HG02571 (cell line): ENCODE data around the gene SLC25A3.
"Not testable (repeated sequence)": the region's sequence is repeated elsewhere in the genome, so short reads cannot be mapped to it uniquely, and the experiment has no call there.

Experiments used
- ATAC-seq: cut with Tn5 transposase; IDR thresholded peaks from one replicate; pipeline ENCODE4 v1.9.1; 2021; ENCODE audit warnings: mild to moderate bottlenecking, moderate library complexity; ENCODE audit not compliant: unreplicated experiment

Gene SLC25A3

DNA sequence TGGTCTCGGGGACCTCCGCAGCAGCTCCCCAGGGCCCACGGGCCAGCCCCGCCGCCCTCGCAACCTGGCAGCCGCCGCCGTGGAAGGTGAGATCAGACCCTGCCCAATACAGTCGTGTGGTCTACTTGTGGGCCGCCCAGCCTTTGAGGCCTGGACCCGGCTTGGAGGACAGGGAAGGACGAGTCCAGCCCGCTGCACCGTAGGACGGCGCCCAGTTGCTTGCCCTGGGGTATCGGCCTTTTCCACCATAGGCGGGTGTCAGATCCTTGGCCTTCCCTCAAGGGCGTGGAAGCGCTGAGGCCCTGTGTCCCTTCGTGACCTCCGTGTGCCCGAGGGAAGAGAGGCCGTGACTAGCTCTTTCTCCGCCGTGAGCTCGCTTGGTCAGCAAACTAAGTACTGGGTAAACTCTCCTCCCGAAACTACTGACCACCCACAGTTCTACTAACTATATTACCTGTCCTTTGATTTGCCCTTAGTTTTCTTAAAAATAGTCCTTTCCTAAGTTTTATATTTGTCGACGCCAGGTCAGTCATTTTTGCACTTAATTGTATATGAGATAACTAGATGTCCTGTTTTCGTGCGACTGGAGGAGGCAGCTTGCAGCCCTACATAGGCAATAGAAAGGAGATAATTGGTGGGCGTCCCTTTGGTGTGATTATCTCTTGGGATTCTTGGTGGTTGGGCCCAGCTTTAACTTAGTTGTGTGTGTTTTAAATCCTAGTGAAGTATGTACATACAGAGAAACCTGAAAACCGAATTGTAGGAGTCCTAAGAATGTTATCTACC is 757 bp downstream of the SLC25A3 start:
- no peak for ATAC-seq

DNA sequence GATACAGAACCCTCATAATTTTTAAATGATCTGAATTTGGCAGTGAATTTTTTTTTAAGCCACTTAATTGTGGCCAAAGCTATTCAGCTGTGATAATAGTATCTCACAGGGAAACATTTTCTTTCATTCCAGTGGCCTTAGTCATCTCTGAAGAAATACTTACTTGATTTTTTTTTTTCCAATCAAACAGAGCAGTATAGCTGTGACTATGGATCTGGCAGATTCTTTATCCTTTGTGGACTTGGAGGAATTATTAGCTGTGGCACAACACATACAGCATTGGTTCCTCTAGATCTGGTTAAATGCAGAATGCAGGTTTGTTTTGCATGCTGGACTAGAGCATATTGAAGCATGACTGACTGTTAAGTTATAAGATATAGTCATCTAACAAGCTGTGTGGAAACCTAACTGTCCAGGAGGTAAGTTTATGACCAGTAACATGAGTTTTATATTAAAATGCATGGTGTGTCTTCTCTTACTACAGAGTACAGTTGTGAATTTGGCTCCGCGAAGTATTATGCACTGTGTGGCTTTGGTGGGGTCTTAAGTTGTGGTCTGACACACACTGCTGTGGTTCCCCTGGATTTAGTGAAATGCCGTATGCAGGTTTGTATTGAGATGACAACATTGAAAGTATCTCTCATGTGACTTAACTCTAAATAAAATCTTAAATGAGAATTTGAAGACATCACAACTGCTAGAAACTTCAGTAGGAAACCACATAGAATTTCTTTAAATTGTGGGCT is 1.9 kb downstream of the SLC25A3 start:
- ATAC-seq, result no peak

DNA sequence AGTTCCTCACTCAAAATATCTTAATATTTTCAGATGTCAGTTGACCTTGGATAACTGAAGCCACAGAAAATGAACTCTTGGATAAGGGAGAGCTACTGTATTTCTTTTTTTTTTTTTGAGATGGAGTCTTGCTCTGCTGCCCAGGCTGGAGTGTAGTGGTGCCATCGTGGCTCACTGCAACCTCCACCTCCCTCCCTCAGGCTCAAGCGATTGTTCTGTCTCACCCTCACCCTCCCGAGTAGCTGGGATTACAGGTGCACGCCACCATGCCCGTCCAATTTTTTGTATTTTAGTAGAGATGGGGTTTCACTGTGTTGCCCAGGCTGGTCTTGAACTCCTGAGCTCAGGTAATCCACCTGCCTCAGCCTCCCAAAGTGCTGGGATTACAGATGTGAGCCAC is 3.8 kb downstream of the SLC25A3 start:
- not testable (repeated sequence) for ATAC-seq

DNA sequence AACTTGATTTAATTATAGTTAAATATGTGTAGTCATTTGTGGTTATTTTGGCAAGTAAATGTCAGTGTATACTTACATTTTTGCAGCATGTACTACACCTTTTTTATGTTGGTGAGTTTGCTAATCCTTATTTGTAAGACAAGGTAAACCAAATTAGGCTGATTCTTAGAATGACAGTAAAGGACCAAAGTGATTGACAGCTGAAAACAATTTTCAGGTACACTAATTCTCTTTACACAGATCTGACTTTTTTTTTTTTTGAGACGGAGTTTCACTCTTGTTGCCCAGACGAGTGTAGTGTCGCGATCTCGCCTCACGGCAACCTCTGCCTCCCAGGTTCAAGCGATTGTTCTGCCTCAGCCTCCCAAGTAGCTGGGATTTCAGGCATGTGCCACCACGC is 8.4 kb downstream of the SLC25A3 start:
- no peak for ATAC-seq

DNA sequence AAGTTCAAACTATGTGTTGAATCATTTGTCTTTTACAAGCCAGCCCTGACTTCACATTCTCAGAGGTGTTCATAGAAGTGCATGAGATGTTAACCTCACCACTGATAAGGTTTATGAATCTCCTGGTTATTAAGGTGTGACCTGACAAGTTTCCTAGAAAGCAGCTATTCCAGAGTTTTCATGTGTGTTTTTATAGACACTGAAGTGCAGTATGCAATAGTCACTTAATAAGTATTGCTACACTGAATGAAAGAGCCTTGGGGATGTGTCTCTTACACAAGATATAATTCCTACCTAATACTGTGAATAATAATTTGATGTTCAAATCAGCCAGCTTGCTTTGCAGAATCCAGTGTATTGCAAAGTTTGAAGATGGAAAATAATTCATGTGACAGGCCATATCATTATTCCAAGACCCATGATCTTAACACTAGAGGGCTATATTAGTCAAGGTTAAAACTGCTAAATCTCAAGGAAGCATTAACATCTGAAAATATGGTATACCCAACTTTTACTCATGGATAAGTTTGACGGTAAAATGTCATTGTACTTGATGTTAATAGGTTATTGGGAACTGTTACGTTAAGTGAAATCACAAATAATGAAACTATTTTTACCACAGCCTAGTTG is 13.0 kb downstream of the SLC25A3 start:
- ATAC-seq, result no peak

DNA sequence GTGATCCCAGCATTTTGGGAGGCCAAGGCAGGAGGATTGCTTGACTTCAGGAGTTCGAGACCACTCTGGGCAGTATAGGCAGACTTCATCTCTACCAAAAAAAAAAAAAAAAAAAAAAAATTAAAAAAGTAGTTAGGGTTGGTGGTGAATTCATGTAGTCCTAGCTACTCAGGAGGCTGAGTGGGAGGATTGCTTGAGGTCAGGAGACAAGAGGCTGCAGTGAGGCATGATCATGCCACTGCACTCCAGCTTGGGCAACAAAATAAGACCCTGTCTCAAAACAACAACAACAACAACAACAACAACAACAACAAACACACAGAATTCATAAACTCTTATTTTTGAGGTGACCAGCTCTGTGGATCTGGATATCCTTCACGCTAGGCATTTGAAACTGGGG is 17.1 kb downstream of the SLC25A3 start:
- ATAC-seq, result no peak

DNA sequence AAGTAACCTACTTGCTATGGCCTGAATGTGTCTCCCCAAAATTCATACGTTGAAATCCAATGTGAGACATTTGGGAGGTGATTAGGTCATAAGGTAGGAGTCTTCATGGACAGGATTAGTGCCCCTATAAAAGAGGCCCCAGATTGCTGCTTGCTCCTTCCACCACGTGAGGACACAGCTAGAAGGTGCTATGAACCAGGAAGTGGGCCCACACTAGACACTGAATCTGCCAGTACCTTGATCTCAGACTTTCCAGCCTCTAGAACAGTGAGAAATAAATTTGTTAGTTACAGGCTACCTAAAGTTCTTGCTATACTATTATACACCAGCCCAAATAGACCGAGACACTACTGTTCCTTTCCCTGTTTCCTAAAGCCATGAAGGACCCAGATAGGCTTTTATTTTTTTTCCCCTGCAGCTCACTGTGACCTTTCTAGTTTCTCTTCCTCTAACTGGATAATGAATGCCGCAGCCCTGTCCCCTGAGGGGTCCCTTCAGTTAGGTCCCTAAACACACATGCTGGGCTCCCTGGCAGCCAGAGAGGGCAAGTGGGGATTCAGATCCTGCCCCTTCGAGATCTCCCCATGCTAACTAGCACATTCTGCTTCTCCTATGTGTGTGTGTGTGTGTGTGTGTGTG is 19.3 kb downstream of the SLC25A3 start:
- peak; percentile 73 for ATAC-seq

DNA sequence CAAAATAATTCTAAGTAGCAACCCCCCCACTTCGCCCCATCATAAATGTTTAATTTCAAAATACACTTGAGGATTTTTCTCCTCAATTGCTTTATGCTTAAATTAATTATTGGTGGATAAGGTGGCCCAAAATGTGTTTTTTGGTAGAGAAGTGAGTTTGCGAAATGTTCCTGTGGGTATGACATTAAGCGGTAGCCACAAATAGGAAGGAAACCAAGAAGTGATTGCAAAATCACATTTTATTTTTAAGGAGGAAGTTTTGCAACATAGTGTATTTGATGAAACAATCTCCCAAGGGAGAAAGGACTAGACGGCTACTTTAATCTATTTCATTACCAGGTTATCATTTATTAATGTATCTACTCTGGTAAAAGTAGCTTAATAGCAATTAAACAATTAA is 25.5 kb downstream of the SLC25A3 start:
- no peak for ATAC-seq

DNA sequence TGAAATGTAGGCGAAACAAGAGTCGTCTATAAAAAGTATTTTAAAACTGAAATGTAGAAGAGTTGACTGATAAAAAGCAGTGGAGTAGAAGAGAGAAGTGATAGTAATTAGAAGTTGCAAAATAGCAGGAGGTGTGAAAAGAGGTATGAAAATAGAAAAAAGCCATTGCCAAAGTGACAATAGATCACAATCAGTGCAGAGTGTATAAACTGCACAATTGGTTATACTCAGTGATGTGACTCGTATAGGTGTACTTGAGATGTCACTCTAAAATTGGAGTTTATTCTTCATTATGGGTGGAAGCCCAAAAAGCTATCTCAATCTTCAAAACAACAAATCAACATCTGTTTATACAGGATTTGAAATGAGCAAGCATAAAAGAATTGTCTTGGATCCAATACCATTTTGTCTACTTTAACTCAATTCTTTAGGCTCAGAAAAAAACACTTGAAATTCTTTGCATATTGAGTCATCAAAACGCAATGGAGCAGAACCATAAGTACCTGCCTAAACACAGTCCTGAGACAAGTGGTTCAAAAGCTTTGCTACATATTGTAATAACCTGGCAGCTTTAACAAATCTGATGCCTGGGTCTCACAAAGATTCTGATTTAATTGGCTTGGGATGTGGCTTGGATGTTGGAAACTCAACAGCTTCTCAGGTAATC is 42.3 kb downstream of the SLC25A3 start:
- ATAC-seq, result peak; percentile 77

DNA sequence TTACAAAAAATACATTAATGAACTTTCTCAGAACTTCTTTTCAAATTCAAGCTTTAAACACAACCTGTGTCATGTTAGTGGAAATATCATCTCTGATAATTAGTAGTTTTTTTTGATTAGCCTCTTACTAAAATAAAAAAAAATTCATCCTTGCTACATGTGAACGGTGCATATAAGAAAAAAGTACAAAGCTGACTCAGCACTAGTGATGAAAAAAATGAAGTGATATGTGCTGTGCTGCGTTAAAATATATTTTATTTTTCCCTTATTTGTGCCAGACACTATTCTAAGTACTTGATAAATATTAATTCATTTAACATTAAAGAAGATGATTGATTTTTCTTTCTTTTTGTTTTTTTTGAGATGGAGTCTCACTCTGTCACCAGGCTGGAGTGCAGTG is 43.6 kb downstream of the SLC25A3 start:
- no peak for ATAC-seq

DNA sequence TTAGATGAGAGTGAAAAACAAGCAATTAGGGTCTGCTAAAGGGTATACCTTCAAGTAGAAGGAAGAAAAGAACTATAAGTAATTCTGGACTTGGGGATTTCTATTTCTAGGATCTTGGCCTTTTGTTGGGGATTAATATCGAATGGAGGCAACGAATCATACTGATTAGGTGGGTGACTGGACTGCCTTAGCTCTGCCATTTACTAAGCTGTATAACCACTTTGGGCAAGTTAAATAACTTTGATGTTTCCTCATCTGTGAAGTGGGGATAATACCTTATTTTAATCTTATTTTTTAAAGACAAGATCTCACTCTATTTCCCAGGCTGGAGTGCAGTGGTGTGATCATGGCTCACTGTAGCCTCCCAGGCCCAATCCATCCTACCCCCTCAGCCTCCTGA is 44.5 kb downstream of the SLC25A3 start:
- ATAC-seq, result no peak

DNA sequence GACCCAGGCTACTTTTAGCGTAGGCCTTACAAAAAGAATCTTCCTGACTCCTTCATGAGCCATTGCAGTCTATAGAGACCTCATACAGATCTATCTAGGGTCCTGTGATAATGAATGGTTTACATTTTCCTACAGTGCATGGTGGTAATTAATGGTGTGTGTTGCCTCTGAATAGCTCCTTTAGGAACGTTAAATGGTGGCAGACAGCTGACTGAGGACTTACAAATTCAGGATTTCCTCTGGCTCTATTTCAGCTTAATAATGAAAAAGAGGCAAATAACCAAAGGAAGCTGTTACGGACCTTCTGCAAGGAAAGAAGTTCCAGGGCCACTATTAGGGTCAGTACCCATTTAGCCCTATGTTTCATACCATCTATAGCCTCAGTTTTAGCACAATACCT is 46.0 kb downstream of the SLC25A3 start:
- no peak for ATAC-seq

DNA sequence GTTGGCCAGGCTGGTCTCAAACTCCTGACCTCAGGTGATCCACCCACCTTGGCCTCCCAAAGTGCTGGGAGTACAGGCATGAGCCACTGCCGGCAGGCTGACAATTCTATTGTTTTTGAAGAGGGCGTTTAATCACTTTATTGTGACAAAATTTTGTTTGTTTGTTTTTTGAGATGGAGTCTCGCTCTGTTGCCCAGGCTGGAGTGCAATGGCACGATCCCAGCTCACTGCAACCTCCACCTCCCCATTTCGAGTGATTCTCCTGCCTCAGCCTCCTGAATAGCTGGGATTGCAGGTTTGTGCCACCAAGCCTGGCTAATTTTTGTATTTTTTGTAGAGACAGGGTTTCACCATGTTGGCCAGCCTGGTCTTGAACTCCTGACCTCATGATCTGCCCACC is 49.3 kb downstream of the SLC25A3 start:
- ATAC-seq, result not testable (repeated sequence)

DNA sequence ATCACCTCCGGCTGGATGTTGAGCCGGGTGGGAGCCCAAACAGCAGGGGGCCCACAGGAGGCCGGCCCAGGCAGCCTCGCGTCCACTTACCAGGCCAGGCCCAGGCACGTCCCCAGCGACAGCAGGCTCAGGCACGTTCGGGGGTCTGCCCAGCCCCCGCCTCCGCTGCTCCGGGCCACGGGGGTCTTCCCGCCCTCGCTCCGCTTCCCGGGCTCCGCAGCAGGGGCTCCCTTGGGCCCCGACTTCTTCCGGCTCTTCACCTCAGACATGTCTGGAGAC is 50.9 kb downstream of the SLC25A3 start:
- peak; percentile 12 for ATAC-seq

DNA sequence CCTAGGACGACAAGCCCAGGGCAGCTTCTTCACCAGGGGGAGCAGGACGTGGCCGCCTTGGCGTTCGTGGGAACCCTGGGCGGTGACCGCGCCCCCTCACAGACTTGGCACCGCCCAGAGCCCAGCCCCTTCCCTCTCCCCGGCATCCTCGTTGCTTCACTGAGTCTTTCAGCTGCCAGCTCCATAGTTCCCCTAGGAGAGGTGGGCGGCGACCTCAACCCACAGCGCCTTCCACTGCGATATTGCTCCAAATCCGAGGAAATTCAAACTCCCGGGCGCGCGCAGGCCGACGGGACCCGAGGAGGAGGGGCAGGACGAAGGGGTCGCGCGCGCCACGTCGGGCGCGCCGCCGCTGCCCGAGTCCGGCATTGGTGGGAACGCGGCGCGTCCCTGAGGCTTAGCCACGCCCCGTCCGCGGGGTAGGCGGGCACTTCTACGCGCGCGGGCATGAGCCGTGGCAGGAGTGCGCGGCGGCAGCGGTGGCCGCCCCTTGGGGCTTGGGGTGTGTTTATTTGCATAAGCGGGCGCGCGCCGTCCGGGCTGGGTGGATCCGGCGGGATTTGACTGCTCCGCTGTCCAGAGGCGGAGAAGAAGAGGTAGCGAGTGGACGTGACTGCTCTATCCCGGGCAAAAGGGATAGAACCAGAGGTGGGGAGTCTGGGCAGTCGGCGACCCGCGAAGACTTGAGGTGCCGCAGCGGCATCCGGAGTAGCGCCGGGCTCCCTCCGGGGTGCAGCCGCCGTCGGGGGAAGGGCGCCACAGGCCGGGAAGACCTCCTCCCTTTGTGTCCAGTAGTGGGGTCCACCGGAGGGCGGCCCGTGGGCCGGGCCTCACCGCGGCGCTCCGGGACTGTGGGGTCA is 51.5 kb downstream of the SLC25A3 start, which contains the start of the genes APAF1 and IKBIP:
APAF1 (plus strand) TSS at position 579 of the 860 bp plus-strand sequence. CDS start 3,070 bp downstream, outside the sequence.
IKBIP (minus strand) TSS at position 77 of the 860 bp plus-strand sequence. CDS start 87 bp downstream, outside the sequence.
- ATAC-seq, result peak; percentile 88

DNA sequence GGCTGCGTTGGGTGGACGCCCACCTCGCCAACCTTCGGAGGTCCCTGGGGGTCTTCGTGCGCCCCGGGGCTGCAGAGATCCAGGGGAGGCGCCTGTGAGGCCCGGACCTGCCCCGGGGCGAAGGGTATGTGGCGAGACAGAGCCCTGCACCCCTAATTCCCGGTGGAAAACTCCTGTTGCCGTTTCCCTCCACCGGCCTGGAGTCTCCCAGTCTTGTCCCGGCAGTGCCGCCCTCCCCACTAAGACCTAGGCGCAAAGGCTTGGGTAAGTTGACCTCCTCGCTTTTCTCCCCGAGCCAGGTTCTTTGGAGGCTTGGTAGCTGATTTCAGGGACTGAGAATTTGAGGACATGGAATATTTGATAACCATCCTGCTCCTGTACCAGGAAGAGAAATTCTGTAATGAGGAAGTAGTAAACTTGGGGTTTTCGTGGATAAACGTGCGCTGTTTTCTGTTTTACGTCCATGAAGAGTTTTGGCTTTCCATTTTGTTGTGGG is 52.1 kb downstream of the SLC25A3 start:
- ATAC-seq, result peak; percentile 2

DNA sequence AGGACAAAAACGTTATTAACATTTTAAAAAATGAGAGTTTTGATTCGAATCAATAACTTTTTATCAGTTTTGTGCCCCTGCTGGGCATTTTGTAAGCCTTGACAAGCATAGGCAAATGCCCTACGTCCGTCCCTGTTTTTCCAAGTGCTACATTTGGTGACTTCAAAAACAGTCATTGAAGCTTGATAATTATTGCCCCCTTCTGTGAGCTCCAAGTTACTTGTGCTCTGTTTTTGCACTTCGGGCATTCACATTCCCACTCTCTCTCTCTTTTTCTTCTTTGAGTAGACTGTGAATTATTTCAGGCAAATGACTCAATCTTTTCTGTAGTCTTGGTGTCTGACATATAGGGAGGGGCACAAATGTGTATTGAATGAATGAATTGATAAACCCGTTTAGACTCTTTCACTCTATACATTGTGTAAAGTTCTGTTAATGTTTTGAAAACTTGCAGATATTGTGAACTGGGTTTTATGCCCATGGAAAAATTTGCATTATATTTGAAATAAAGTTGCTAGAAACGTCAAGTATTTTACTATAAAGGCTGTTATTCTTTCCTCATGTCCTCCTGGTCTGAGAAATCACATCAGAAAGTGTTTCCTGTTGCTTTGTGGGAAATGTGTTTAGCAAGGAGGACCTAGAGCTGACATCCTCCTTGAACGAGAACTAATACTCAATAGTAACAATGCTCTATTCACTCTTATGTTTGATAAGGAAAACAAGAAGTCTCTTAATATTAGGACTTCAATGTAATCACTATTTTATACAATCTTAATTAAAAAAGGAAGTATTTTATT is 53.0 kb downstream of the SLC25A3 start:
- no peak for ATAC-seq

DNA sequence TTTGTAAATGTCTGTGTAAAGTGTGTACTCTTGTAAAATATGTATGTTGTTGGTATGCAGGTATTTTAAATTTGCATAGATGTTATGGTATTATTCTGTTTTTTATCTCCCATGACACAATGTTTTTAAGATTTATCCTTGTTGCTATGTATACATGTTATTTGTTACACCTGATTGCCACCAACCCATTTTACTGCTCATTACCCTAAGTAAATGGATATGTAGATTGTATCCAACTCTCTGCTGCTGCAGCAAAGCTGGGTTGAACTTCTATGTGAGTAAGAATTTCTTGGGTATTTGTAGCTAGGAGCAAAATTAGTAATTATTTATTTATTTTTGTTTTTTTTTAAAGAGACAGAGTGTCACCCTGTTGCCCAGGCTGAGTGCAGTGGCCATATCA is 57.8 kb downstream of the SLC25A3 start:
- ATAC-seq, result no peak
